Memory B cell (primary cell): ENCODE data around the gene ANKRD53.

ENCODE experiments used
- ATAC-seq: fragments of 150-1000 bp; cut with Tn5 transposase; 2 replicates; pipeline ENCODE4 v1.10.0; 2021; ENCODE audit warnings: low read depth, mild to moderate bottlenecking, moderate library complexity
- DNase-seq, 2 donors: peaks; one replicate each; pipeline ENCODE4 v3.0.0; 2022; ENCODE audit warnings: low spot score in 2 of 2
- H3K27ac Mint-ChIP-seq: one replicate; pipeline ENCODE4 v1.8.0; 2022; ENCODE audit warnings: mild to moderate bottlenecking, moderate library complexity, mixed read lengths
- H3K27me3 Mint-ChIP-seq: one replicate; pipeline ENCODE4 v1.8.0; 2022; ENCODE audit warnings: mixed read lengths
- H3K36me3 Mint-ChIP-seq: one replicate; pipeline ENCODE4 v1.8.0; 2022; ENCODE audit warnings: mild to moderate bottlenecking, mixed read lengths
- H3K4me1 Mint-ChIP-seq: one replicate; pipeline ENCODE4 v1.8.0; 2022; ENCODE audit warnings: mixed read lengths
- H3K4me3 Mint-ChIP-seq: one replicate; pipeline ENCODE4 v1.8.0; 2022; ENCODE audit warnings: mild to moderate bottlenecking, moderate library complexity, mixed read lengths
- H3K9me3 Mint-ChIP-seq: one replicate; pipeline ENCODE4 v1.8.0; 2022; ENCODE audit warnings: mixed read lengths

The ANKRD53 gene

DNA sequence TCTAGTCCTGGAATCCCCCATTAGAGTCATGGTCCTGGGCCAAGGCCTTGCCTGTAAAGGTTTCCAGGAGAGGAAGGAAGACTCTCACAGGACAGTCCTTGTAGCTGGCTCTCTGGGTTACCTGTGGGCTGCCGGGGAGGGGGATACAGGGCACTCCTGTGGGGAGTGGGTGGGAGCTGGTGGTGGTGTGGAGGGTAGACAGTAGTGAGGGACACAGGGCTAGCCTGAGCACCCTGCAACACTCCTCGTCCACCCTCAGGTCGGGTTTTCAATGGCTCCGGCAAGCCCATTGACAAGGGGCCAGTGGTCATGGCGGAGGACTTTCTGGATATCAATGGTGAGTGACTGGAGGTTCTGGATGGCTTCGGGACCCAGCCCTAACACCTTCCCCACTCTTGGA is 19.7 kb upstream of the ANKRD53 start:
- H3K9me3 Mint-ChIP-seq, result no peaks in the 10 kb centered on the region
- no peak overlapping the region for H3K27ac Mint-ChIP-seq
- H3K4me3 Mint-ChIP-seq, result no peak overlapping the region
- H3K4me1 Mint-ChIP-seq, result peaks cover 2% of the 10 kb centered on the region
- peaks cover 28% of the 10 kb centered on the region for H3K27me3 Mint-ChIP-seq
- H3K36me3 Mint-ChIP-seq, result no peaks in the 10 kb centered on the region
- DNase-seq (peak in 1 of 2 donors; percentile 9), ATAC-seq (no peak)

DNA sequence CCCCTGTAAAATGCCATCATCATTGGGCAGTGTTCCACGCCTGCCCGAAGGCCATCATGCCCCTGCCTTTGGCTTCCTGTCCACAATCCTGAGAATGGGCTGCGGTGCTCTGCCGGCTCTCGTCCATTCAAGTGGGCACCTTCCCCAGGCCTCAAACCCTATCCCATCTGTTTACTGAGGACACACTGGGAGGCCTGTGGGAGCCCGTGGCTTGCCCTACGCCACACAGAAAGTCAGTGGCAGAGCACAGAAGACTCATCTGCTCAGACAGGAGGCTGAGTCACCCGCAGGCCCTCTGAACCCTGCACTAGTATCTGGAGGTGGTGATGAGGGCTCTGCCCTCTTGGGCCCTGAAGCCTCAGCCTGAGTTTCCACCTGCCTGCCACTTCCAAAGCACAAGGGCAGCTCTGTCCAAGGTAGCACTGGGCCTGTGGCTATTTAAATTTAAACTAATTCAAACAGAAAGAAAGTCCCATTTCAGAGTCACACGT is 19.1 kb upstream of the ANKRD53 start:
- H3K27me3 Mint-ChIP-seq, result peaks cover 28% of the 10 kb centered on the region
- no peaks in the 10 kb centered on the region for H3K36me3 Mint-ChIP-seq
- no peak overlapping the region for H3K4me3 Mint-ChIP-seq
- ATAC-seq, result no peak
- H3K4me1 Mint-ChIP-seq, result peaks cover 2% of the 10 kb centered on the region
- DNase-seq, result peak in 1 of 2 donors; percentile 9
- no peak overlapping the region for H3K27ac Mint-ChIP-seq
- no peaks in the 10 kb centered on the region for H3K9me3 Mint-ChIP-seq

DNA sequence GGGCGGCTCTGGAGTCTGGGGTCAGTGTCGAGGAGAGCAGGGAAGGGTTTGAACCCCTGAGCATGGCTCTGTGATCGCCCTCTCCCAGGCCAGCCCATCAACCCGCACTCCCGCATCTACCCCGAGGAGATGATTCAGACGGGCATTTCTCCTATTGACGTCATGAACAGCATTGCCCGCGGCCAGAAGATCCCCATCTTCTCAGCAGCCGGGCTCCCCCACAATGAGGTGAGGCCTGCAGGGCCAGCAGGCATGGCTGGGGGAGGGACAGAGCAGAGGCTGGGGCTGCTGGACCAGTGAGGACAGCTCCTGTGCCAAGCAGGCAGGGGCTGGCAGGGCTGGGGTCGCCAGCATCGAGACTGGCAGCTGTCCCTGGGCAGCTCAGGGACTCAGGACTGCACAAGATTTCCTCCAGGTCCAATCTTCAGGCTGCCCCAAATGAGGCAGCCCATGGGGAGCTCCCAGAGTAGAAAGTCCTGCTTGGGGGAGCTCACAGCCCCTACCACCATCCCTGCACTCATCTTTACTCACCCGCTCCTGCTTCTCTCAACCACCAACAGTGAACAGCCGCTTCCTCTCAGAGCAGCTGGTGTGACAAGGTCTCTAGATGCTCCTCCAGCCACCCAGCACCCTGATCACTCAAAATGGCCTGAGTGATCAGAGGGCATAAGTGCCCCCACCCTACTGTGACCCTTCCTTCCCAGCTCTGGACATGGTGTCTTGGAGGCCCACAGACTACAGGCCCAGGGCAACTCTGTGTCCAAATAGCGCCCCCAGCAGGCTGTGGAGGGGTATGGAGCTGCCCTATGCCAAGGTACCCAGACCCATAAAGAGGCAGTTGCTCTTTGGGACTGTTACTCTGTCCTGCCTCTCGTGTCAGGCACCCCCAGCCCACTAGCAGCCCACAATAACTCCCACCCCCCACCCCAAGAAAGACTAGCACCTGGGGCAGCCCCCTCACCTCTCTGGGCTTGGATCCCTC is 18.3 kb upstream of the ANKRD53 start:
- H3K9me3 Mint-ChIP-seq, result no peaks in the 10 kb centered on the region
- peaks cover 23% of the 10 kb centered on the region for H3K27me3 Mint-ChIP-seq
- ATAC-seq (no peak), DNase-seq (peak in 1 of 2 donors; percentile 9)
- H3K4me1 Mint-ChIP-seq, result peaks cover 5% of the 10 kb centered on the region
- H3K27ac Mint-ChIP-seq, result no peak overlapping the region
- H3K36me3 Mint-ChIP-seq, result no peaks in the 10 kb centered on the region
- H3K4me3 Mint-ChIP-seq, result no peak overlapping the region

GRCh38 chr2:70960833-70961647 is 17.4 kb upstream of the ANKRD53 start:
- Mint-ChIP-seq H3K27ac (no peak overlapping the region), H3K27me3 (peaks cover 23% of the 10 kb centered on the region), H3K9me3 (no peaks in the 10 kb centered on the region), H3K4me1 (peaks cover 5% of the 10 kb centered on the region), H3K4me3 (no peak overlapping the region), H3K36me3 (no peaks in the 10 kb centered on the region)
- peak in 1 of 2 donors; percentile 9 for DNase-seq
- no peak for ATAC-seq

DNA sequence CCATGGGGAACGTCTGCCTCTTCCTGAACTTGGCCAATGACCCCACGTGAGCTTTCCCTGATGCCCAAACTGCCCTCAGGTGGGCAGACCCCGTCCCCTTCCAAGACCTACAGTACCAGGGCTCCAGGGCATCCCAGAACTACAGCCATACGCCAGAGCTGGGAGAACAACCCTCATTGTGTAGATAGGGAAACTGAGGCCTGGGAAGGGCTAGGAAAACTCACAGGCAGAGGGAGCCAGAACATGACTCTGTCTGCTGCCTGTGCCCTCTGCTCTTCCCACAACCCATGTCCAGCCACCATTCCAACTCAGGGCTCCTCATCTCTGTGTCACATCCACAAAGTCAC is 16.8 kb upstream of the ANKRD53 start:
- no peaks in the 10 kb centered on the region for H3K36me3 Mint-ChIP-seq
- peaks cover 23% of the 10 kb centered on the region for H3K27me3 Mint-ChIP-seq
- H3K9me3 Mint-ChIP-seq, result no peaks in the 10 kb centered on the region
- DNase-seq (peak in 1 of 2 donors; percentile 6), ATAC-seq (no peak)
- no peak overlapping the region for H3K4me3 Mint-ChIP-seq
- H3K27ac Mint-ChIP-seq, result no peak overlapping the region
- H3K4me1 Mint-ChIP-seq, result peaks cover 5% of the 10 kb centered on the region

GRCh38 chr2:70962211-70962884 is 16.1 kb upstream of the ANKRD53 start:
- DNase-seq (peak in 1 of 2 donors; percentile 6), ATAC-seq (no peak)
- Mint-ChIP-seq H3K36me3 (no peaks in the 10 kb centered on the region), H3K4me3 (no peak overlapping the region), H3K27ac (no peak overlapping the region), H3K27me3 (peaks cover 22% of the 10 kb centered on the region), H3K4me1 (peaks cover 5% of the 10 kb centered on the region), H3K9me3 (no peaks in the 10 kb centered on the region)

DNA sequence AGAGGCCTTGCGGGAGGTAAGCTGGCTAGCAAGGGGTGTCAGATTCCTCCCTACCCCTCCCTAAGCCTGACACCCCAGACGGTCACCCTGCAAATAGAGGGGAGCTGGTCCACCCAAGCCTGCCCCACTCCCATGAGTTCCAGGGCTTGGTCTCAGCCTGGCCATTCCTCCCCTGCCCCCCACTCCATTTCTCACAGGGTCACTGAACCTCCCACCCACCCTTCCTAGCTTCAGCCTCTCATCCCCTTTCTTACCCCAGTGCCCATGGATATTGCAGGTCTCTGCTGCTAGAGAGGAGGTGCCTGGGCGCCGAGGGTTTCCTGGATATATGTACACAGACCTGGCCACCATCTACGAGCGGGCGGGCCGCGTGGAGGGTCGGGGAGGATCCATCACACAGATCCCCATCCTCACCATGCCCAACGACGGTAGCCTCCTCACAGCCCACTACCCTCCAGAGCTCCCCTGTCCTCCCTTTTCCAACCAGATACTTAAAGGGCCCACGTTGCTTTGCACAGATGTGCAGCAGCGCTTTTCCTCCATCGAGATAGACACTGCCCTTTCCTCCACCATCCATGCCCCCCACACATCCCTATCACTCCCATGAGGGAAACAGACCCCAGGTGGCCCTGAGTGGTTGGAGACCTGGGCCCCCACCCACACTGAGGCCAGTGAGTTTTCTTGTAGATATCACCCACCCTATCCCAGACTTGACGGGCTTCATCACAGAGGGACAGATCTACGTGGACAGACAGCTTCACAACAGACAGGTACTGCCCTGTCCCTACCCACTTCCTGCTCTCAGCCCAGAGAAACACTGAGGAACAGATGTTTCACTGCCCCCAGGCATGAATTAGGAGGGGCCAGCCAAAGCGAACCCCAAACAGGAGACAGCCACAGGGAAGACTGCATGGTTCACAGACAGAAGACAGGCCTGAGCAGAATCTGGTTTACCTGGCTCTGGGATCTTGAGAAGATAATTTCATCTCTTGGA is 15.2 kb upstream of the ANKRD53 start:
- Mint-ChIP-seq H3K4me3 (no peak overlapping the region), H3K4me1 (peaks cover 5% of the 10 kb centered on the region), H3K9me3 (no peaks in the 10 kb centered on the region), H3K27me3 (peaks cover 20% of the 10 kb centered on the region), H3K36me3 (no peaks in the 10 kb centered on the region), H3K27ac (no peak overlapping the region)
- peak in 1 of 2 donors; percentile 8 for DNase-seq
- no peak for ATAC-seq

GRCh38 chr2:70964133-70964532 is 14.3 kb upstream of the ANKRD53 start:
- ATAC-seq, result no peak
- peaks cover 2% of the 10 kb centered on the region for H3K4me1 Mint-ChIP-seq
- H3K9me3 Mint-ChIP-seq, result no peaks in the 10 kb centered on the region
- peaks cover 20% of the 10 kb centered on the region for H3K27me3 Mint-ChIP-seq
- H3K4me3 Mint-ChIP-seq, result no peak overlapping the region
- H3K36me3 Mint-ChIP-seq, result no peaks in the 10 kb centered on the region
- DNase-seq, result no peak
- no peak overlapping the region for H3K27ac Mint-ChIP-seq

- peaks cover 20% of the 10 kb centered on the region for H3K27me3 Mint-ChIP-seq
- peak overlapping the region; percentile 82 for H3K4me3 Mint-ChIP-seq
- DNase-seq (peak; percentile 77 to 81), ATAC-seq (peak; percentile 98)
- no peaks in the 10 kb centered on the region for H3K9me3 Mint-ChIP-seq
- H3K27ac Mint-ChIP-seq, result no peak overlapping the region
- no peaks in the 10 kb centered on the region for H3K36me3 Mint-ChIP-seq
- peaks cover 2% of the 10 kb centered on the region for H3K4me1 Mint-ChIP-seq
Observed at GRCh38 chr2:70964596-70965386, 13.6 kb upstream of the ANKRD53 start.

DNA sequence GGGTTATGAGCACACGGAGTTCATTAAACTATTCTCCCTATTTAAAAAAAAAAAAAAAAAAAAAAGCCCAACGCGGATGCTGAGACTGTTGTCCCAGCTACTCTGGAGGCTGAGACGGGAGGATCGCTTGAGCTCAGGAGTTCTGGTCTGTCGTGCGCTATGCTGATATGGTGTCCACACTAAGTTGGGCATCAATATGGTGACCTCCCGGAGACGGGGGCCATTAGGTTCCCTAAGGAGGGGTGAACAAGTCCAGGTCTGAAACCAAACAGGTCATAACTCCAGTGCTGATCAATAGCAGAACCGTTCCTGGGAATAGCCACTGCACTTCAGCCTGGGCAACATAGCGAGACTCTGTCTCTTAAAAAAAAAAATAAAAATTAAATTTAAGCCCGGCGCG is 12.9 kb upstream of the ANKRD53 start:
- no peak for ATAC-seq
- no peak overlapping the region for H3K27ac Mint-ChIP-seq
- peaks cover 19% of the 10 kb centered on the region for H3K27me3 Mint-ChIP-seq
- no peaks in the 10 kb centered on the region for H3K36me3 Mint-ChIP-seq
- H3K9me3 Mint-ChIP-seq, result no peaks in the 10 kb centered on the region
- H3K4me3 Mint-ChIP-seq, result peak overlapping the region; percentile 82
- peak in 1 of 2 donors; percentile 9 for DNase-seq
- H3K4me1 Mint-ChIP-seq, result peaks cover 2% of the 10 kb centered on the region

DNA sequence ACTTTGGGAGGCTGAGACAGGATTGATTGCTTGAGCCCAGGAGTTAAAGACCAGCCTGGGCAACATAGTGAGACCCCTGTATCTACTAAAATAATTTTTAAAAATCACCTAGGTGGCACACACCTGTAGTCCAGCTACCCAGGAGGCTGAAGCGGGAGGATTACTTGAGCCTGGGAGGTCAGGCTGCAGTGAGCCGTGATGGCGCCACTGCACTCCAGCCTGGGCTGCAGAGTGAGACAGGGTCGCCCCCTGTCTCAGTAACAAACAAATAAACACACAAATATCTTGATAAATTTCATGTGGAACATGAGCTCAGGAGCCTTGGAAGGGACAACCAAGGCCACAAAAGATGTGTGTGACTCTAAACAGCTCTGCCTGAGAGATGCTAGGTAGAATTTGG is 11.7 kb upstream of the ANKRD53 start:
- Mint-ChIP-seq H3K27ac (no peak overlapping the region), H3K9me3 (no peaks in the 10 kb centered on the region), H3K4me1 (peaks cover 2% of the 10 kb centered on the region), H3K4me3 (no peak overlapping the region), H3K27me3 (peaks cover 15% of the 10 kb centered on the region), H3K36me3 (no peaks in the 10 kb centered on the region)
- no peak for DNase-seq
- ATAC-seq, result no peak

DNA sequence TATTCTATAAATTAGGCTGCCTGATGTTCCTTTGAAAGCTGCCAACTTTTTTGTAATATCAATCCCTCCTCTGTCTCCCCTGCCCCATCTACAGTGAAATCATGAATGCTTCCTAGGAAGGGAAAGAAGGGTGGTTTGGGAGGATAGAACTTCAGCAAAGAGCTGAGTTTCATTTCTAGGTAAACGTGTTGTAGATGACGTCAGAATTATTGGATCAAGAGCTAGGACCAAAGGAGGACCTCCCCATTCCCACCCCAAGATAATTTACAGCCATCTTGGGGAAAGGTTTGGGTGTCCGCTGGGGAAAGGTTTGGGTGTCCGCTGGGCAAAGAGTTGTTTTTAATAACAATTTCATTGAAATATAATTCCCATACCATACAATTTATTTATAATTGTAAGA is 11.2 kb upstream of the ANKRD53 start:
- no peak overlapping the region for H3K4me3 Mint-ChIP-seq
- ATAC-seq, result no peak
- no peaks in the 10 kb centered on the region for H3K36me3 Mint-ChIP-seq
- H3K9me3 Mint-ChIP-seq, result no peaks in the 10 kb centered on the region
- no peak overlapping the region for H3K27ac Mint-ChIP-seq
- peaks cover 2% of the 10 kb centered on the region for H3K4me1 Mint-ChIP-seq
- peak in 1 of 2 donors; percentile 5 for DNase-seq
- H3K27me3 Mint-ChIP-seq, result peaks cover 13% of the 10 kb centered on the region
